GM21619 (cell line): ENCODE results near the gene GSTA1.
"Not testable (repeated sequence)": the region's sequence is repeated elsewhere in the genome, so short reads cannot be mapped to it uniquely, and the experiment has no call there.

Experiments
- ATAC-seq: cut with Tn5 transposase; IDR thresholded peaks from one replicate; pipeline ENCODE4 v1.9.1; 2021; ENCODE audit not compliant: unreplicated experiment

The GSTA1 gene

GRCh38 chr6:52803668-52804255 is at the start of gene GSTA1:
Gene GSTA1, minus strand, starts transcription at chr6:52803816. Its CDS starts 4,549 bp downstream, at chr6:52799267.
- ATAC-seq = not testable (repeated sequence)

- no peak for ATAC-seq
These were observed 45.5 kb upstream of the GSTA1 start for GRCh38 chr6:52849137-52849536.

GRCh38 chr6:52846002-52846401 is 42.4 kb upstream of the GSTA1 start:
- no peak for ATAC-seq

- ATAC-seq = no peak
These were observed 40.0 kb upstream of the GSTA1 start for GRCh38 chr6:52843605-52844004.

- no peak for ATAC-seq
These were observed 37.4 kb upstream of the GSTA1 start, which contains the start of gene GSTA5 for GRCh38 chr6:52840763-52841585. Gene GSTA5, minus strand, starts transcription at chr6:52840813.

GRCh38 chr6:52839124-52840055 is 35.8 kb upstream of the GSTA1 start:
- peak; percentile 78 for ATAC-seq

- ATAC-seq = no peak
These were observed 30.9 kb upstream of the GSTA1 start for GRCh38 chr6:52834481-52834880.

GRCh38 chr6:52830869-52831268 is 27.3 kb upstream of the GSTA1 start:
- not testable (repeated sequence) for ATAC-seq

- no peak for ATAC-seq
These were observed 25.6 kb upstream of the GSTA1 start for GRCh38 chr6:52829046-52829817.

- ATAC-seq = not testable (repeated sequence)
These were observed 25.0 kb upstream of the GSTA1 start for GRCh38 chr6:52828621-52829020.

GRCh38 chr6:52827073-52827783 is 23.6 kb upstream of the GSTA1 start:
- ATAC-seq = not testable (repeated sequence)

- ATAC-seq = no peak
These were observed 22.9 kb upstream of the GSTA1 start for GRCh38 chr6:52826513-52826912.

- ATAC-seq = not testable (repeated sequence)
These were observed 22.4 kb upstream of the GSTA1 start for GRCh38 chr6:52825900-52826459.

GRCh38 chr6:52825270-52825793 is 21.7 kb upstream of the GSTA1 start:
- ATAC-seq = not testable (repeated sequence)

GRCh38 chr6:52821842-52822241 is 18.2 kb upstream of the GSTA1 start:
- ATAC-seq = no peak

GRCh38 chr6:52820198-52820597 is 16.6 kb upstream of the GSTA1 start:
- ATAC-seq = no peak

GRCh38 chr6:52815167-52816092 is 11.8 kb upstream of the GSTA1 start:
- peak; percentile 70 for ATAC-seq

GRCh38 chr6:52814545-52814944 is 10.9 kb upstream of the GSTA1 start:
- not testable (repeated sequence) for ATAC-seq
